HepG2 (cell line): ENCODE data around the gene TF. TPM values are rescaled to one million over a fixed set of nuclear protein-coding genes. Genes with fewer than 3 reads are reported as not detected.

ENCODE experiments used
- ATF6 ChIP-seq: sonication (generic); formaldehyde crosslinking; conservative IDR thresholded peaks from 2 replicates; pipeline ENCODE4 v1.4.0; 2020; ENCODE audit warnings: missing genetic modification reagents
- BCL6 ChIP-seq: IDR thresholded peaks from 2 replicates; pipeline ENCODE4 v1.6.1; 2016; ENCODE audit warnings: missing genetic modification reagents, missing compliant biosample characterization
- DPF2 ChIP-seq: sonication (generic); formaldehyde crosslinking; IDR thresholded peaks from 2 replicates; pipeline ENCODE4 v1.4.0; 2020; ENCODE audit warnings: mild to moderate bottlenecking, low read depth, missing genetic modification reagents, borderline replicate concordance
- ETS1 ChIP-seq: sonication (generic); formaldehyde crosslinking; IDR thresholded peaks from 2 replicates; pipeline ENCODE4 v1.4.0; 2020; ENCODE audit warnings: missing genetic modification reagents
- FOSL1 ChIP-seq: sonication (generic); formaldehyde crosslinking; IDR thresholded peaks from 2 replicates; pipeline ENCODE4 v1.9.0; 2021; ENCODE audit warnings: missing genetic modification reagents, borderline replicate concordance
- FOXK2 ChIP-seq: fragments of 450-650 bp; IDR thresholded peaks from 2 replicates; pipeline ENCODE4 v1.6.1; 2016
- FOXP4 ChIP-seq: sonication (generic); formaldehyde crosslinking; IDR thresholded peaks from 2 replicates; pipeline ENCODE4 v1.4.0; 2020; ENCODE audit warnings: missing genetic modification reagents
- HNF1B ChIP-seq: sonication (generic); formaldehyde crosslinking; IDR thresholded peaks from 2 replicates; pipeline ENCODE4 v1.5.1; 2020; ENCODE audit warnings: mild to moderate bottlenecking, moderate library complexity, missing genetic modification reagents
- KLF12 ChIP-seq: sonication (generic); formaldehyde crosslinking; IDR thresholded peaks from 2 replicates; pipeline ENCODE4 v1.4.0; 2020; ENCODE audit warnings: missing genetic modification reagents, borderline replicate concordance
- MBNL3 ChIP-seq: fragments of 250-450 bp; sonication (Bioruptor Pico); conservative IDR thresholded peaks from 2 replicates; pipeline ENCODE4 v1.8.0; 2022; ENCODE audit warnings: mild to moderate bottlenecking, inconsistent platforms
- NFRKB ChIP-seq: fragments of 450-650 bp; IDR thresholded peaks from 2 replicates; pipeline ENCODE4 v1.6.1; 2017
- RBM22 ChIP-seq: fragments of 200-400 bp; formaldehyde crosslinking; optimal IDR thresholded peaks from 2 replicates; pipeline ENCODE3; 2017; ENCODE audit warnings: mild to moderate bottlenecking, low read length, moderate library complexity
- REST ChIP-seq, 2 experiments: IDR thresholded peaks; 2 replicates each; pipeline ENCODE4 v1.6.1; 2011 to 2012; ENCODE audit warnings: low read length in 2 of 2, borderline replicate concordance in 1 of 2, low read depth in 1 of 2, mild to moderate bottlenecking in 1 of 2, moderate library complexity in 1 of 2
- SAP130 ChIP-seq: IDR thresholded peaks from 2 replicates; pipeline ENCODE4 v1.6.1; 2016; ENCODE audit warnings: low read depth
- SP1 ChIP-seq, 2 experiments: fragments of 450-650 bp in 1 of 2; sonication (generic) in 1 of 2; formaldehyde crosslinking in 1 of 2; IDR thresholded peaks; 2 replicates each; pipeline versions ENCODE4 v1.4.0 to v1.6.1; 2016 to 2020; ENCODE audit warnings: missing genetic modification reagents in 1 of 2
- TFDP2 ChIP-seq: sonication (generic); formaldehyde crosslinking; IDR thresholded peaks from 2 replicates; pipeline ENCODE4 v1.4.0; 2020; ENCODE audit warnings: missing genetic modification reagents
- ZFY ChIP-seq: sonication (generic); formaldehyde crosslinking; IDR thresholded peaks from 2 replicates; pipeline ENCODE4 v1.4.0; 2020; ENCODE audit warnings: missing genetic modification reagents
- ZMAT3 ChIP-seq: sonication (generic); formaldehyde crosslinking; conservative IDR thresholded peaks from 2 replicates; pipeline ENCODE4 v1.7.0; 2021; ENCODE audit warnings: missing genetic modification reagents
- ZNF530 ChIP-seq: sonication (generic); formaldehyde crosslinking; IDR thresholded peaks from 2 replicates; pipeline ENCODE4 v1.5.0; 2020; ENCODE audit warnings: low read depth, mild to moderate bottlenecking, missing genetic modification reagents
- polyA plus RNA-seq, 8 experiments: library from polyadenylated mRNA; depleted of rRNA in 3 of 8; stranded (reverse) in 7 of 8; unstranded in 1 of 8; fragments of >200 nt; fragmentation: Illumina TruSeq in 4 of 8; extraction: Trizol in 4 of 8; gene quantifications; 2 replicates each; pipeline versions ENCODE4 v1.2.1 to v1.2.3, GENCODE V29; 2011 to 2016; ENCODE audit warnings: low read depth in 4 of 8, missing spikeins in 1 of 8, mixed read lengths in 1 of 8; ENCODE audit not compliant: insufficient read depth in 1 of 8
- total RNA-seq, 5 experiments: library from RNA; depleted of rRNA; stranded (reverse); fragments of >200 nt; fragmentation: Illumina TruSeq; extraction: Trizol; gene quantifications; 2 replicates each; pipeline ENCODE4 v1.2.3, GENCODE V29; 2016; ENCODE audit warnings: low read depth in 1 of 5

Gene TF
- total and polyA plus RNA-seq, 2 of the 13 experiments (the other 11 are each of a cell fraction or from before 2014, with no cell fraction given): 10,074 to 11,821 TPM

GRCh38 chr3:133703915-133704314, 42.3 kb upstream of the TF start (continued):
- TF ChIP-seq ATF6 (CRISPR knock-in tag) (no peak), MBNL3 (no peak), FOXP4 (CRISPR knock-in tag) (peak; percentile 79), ZMAT3 (CRISPR knock-in tag) (peak; percentile 73; the same call in 1 of the 2 replicates), FOSL1 (CRISPR knock-in tag) (0 out of 2 replicates have a peak, but pooled peaks have one; percentile 17), HNF1B (CRISPR knock-in tag) (peak; percentile 52; the same call in 1 of the 2 replicates), ETS1 (CRISPR knock-in tag) (no peak), RBM22 (no peak), TFDP2 (CRISPR knock-in tag) (no peak), NFRKB (no peak), BCL6 (CRISPR knock-in tag) (peak; percentile 83), KLF12 (CRISPR knock-in tag) (peak; percentile 25; the same call in 1 of the 2 replicates), FOXK2 (no peak), SP1 (IDR thresholded peaks at IDR 0.05) (no peak), SP1 (CRISPR knock-in tag; IDR thresholded peaks at IDR 0.05) (no peak), SAP130 (CRISPR knock-in tag) (peak; percentile 42; the same call in 1 of the 2 replicates), REST (IDR thresholded peaks at IDR 0.05; ENCODE audit: borderline replicate concordance in 1 of 2, low read depth in 1 of 2, low read length in 2 of 2) (peak in 1 of 2 experiments; percentile 53; a peak in 1 of 4 replicates), ZFY (CRISPR knock-in tag) (no peak), DPF2 (CRISPR knock-in tag) (peak; percentile 44; the same call in 1 of the 2 replicates), ZNF530 (CRISPR knock-in tag) (no peak)
